ENCODE measurements around the gene ITGA7.

Gene ITGA7

DNA sequence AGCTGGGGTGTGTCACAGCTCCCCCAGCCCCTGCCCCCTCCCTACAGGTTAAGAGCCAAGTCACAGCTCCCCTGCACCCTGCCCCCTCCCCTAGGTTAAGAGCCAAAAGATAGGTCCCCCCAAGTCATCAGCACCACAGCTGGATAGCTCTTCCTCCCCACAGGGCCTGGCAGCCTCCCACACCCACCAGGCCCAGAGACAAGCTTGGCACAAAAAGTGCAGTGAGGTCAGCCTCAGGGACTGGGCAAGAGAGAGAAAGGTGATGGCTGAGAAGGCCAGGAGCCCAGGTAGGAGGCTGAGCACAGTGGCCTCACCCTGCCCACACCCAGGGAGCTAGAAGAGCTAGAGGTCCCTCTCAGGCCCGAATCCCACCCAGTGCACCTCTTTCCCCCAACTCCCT, 8.7 kb downstream of the ITGA7 start:
- no peak for DNase-seq

DNA sequence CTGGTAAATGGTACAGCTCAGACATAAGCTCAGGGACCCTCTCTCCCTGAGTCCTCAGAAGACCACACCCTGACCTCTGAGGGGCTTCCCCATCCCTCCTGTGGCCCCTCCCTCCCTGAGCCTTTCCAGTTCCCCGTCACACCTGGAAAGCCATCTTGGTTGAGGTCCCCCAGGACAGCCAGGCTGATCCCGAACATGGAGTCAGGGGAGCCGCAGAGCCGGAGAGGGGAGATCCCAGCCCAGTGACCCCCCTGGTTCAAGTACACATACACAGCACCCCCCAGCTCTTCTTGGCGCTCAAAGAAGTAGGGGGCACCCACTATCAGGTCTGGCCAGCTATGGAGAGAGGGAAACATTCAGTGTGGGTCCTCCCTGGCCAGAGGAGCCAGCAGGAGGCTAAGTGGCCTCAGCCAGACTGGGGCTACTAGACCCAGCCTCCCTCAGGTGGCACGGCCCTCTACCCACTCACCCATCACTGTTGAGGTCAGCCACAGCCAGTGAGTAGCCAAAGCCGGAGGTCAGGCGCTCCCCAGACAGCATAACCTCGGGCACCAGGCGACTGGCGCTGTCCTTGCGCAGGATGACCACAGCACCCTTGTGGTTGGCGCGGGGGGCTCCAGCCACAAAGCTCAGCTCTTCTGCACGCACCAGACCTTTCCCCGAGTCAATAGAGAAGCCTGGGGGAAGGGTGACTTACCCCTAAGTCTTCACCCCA, 9.3 kb downstream of the ITGA7 start:
- no peak for DNase-seq

DNA sequence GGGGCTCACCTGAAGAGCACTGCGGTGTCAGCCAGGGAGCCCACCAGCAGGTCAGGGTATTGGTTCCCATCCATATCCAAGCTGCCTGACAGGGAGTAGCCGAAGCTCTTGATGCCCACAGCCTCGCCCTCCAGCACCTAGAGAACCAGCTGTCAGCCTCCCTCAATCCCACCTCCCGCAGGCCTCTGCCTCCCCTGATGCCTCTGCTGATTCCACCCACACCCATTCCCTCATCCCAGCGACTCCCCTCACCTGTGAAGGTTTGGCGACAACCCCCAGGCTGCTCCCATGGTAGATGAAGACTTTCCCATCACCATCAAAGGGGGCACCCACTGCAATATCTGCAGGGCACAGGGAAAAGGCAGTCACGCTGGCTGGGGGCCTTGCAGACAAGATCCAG, 10.0 kb downstream of the ITGA7 start:
- no peak for DNase-seq

DNA sequence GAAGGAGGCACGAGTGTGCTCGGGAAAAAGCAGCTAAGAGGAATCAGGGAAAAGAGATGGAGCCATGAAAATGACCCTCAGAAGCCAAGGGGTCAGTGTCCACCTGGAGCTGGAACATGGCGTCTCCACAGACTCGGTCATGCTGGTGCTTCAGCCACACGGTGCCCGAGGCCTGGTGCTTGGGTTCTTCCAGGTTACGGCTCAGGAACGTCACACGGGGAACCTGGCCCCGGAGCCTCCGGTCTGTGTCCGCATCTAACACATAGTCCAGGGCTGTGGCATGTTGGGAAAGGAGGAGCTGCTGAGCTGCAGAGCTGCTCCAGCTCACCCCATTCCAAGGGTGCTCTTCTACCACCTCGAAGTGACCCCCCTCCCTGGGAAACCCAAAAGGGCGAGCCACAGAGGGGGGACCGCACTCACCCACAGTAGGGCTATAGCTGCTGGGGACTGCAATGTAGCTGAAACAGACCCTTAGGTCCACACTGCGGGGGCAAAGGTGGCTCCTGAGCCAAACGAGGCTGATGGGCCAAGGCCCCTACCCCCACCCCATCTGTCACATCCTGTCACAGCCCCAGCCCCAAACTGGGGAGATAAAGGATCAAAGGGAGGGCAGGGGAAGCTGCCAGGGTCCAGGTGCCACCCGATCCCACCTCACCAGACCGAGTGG, 10.8 kb downstream of the ITGA7 start:
- no peak for DNase-seq

DNA sequence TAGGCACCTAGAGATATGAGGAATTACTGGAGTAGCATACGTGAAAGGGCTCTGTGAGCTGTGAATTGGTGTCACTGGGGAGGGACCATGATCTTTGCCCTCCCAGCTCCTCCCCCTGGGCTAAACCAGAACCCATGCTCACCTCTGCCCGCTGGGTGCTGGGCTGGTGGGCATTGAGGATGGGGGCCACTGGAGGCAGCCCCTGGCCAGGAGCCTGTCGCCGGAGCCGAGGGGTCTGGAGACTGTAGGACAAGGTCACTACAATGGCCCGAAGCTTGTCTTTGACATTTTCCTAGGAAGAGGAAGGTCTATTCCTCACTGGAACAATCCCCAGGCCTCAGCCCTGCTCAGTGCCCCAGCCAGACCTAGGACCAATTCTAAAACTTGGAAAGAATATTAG, 11.6 kb downstream of the ITGA7 start:
- no peak for DNase-seq

DNA sequence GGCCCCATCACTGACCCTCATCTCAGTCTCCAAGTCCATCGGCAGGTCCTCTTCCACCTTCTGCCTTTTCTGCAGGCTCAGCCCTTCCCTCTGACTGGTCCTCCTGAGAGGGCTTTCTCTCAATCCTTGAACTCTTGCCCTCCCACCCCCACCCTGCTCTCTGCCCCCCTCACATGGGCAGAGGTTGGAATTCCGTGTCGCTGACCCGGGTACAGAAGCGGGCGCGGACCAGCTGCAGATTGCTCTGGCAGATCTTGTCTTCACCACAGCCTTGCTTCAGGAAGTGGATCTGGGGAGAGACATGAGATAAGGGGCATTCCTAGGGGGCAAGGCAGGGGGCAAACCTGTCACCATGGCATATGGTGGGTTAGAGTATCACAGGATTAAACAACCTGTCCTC, 12.4 kb downstream of the ITGA7 start:
- no peak for DNase-seq

DNA sequence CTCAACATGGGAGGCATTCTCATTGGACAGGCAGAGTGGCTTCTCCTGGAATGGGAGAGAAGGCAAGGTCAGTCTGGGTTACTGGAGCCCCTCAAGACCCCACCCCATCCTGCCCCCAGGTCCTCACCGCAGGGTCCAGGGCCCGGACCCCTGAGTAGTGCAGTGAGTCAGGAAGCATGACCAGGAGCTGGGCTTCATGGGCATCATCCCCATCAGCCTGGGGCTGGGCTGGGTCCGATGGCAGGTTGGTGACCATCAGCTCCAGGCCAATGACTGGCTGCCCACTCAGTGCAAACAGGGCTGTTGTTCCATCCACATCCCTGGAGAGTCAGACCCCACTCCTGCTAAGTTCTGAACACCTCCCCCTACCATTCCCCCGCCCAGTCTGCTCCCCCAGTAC, 13.1 kb downstream of the ITGA7 start:
- no peak for DNase-seq

DNA sequence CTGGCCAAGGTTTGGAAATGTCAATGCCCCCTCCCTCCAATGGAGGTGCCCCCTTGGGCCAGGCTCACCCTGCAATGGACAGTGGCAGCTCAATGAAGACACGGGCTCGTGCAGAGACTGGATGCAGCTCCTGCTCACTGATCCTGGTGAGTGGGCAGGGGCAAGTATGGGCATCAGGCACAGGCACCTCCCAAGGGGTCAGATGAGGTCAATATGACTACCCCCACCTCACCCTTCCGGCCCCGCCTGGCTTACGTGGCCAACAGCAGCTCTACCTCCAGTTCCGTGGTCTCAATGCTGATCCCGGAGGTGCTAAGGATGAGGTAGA, 13.6 kb downstream of the ITGA7 start:
- no peak for DNase-seq

DNA sequence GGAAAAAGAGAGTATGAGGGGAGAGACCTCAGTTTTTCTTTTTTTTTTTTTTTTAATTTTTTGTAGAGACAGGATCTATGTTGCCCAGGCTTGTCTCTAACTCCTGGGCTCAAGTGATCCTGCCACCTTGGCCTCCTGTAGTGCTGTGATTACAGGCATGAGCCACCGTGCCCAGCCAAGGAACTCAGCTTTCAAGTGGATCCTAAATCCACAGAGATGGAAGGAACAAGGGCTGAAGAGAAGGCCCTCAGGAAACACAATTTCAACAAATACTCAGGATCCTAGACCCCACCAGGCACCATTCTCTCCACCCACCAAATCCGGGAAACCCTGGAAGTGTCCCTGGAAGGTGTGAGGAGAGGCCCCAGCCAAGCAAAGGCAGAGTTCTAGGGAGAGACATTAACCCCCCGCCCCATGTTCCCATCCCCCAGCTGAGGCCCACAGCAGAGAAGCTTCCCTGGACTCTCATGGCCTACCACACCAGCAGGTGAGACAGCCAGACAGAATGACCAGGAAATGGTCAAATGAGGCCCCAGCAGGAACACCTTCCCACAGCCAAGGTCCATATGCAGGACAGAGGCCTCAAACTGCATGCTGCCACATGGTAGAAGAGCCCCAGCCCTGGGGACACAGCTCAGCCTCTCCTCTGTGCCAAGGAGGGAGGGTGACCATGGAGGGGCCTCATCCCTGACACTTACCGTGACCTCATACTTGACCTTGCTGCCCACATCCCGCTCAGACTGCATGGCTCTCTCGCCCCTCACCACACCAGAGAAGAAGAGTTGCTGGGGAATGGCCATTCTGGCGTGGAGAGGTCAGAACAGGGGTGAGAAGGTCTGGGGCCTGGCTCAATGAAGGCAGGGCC, 14.1 kb downstream of the ITGA7 start:
- DNase-seq: no peak

DNA sequence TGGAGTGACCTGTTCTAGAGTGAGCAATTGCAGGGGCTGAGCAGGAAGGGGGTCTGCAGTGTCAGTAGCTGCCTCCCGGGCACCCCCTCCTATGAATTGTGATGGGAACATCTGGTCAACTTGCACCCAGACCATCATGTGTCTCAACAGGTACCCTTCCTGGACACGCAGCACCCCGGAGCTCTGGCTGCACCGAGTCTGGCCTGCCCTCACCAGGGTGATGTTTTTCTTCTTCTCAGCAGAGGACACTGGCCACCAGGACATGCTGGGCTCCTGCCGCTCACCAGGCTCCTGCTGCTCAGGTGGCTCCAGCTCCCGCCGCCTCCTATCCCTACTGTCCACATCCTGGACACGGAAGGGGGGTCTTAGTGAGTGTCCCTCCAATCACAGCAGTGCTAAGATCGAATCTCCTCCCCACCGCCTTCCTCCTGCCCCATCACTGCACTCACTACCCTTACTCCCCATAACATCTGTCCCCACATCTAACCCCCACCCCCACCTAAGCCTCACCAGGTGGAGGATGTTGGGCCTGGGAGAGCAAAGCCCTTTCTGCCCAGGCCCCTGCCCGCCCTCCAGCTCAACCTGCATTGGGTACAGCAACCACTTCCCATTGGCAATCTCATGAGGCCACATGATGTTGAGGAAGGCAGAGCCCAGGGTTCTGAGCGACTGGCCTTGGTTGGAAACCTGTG, 14.9 kb downstream of the ITGA7 start:
- no peak for DNase-seq

DNA sequence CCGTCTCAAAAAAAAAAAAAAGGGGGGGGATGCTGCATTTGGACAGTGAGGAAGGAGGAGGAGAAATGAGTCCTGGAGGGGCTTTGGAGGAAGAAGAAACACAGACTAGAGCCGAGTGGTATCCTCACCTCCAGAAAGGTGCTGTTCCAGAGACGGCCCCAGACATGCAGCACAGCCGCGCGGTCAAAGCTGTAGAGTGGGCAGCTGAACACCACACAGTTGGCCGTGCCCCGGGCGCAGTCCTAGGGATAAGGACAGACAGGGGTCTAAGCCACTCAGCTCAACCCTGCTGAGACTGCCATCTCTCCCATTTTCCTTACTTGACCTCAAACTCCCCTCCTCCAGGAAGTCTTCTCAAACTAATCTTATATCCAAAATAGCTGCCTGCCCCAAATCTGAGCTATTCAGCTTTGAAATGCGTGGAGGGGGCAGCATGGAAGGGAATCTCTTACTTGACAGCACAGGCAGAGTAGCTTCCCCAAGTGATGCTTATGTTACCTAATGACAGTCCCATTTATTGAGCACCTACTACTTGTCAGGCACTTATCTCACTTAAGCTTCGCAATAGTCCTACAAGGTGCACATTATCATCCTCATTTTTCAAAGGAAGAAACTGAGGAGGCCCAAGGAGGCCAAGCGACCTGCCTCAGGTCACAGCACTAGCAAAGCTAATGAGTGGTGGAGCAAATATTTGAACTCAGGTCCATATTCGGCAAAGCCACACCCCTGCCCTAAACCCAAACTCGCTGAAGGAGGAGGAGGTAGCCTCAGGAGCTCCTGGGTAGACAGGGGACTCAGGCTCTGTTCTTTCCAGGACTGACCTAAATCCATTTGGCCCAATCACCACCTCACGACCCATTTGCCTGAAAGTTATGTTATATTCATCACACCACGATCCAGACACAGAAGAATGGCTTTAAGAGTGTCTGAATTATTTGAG, 18.7 kb downstream of the ITGA7 start:
- DNase-seq: no peak

DNA sequence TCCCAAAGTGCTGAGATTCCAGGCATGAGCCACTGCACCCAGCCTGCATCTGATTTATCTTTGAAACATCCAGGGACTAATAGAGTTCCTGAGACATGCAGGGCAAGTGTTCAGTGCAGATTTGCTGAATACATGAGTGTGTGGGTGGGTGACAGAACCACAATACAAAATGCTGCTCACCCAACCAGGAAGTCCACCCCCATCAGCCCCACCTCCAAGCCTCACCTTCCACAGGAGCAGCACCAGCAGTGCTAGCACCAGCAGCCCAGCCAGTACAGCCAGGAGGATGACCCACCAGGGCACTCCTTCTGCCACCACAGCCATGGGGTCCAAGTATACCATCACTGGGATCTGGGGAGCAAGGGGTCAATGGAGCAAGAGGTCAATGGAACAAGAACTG, 20.0 kb downstream of the ITGA7 start:
- DNase-seq: no peak

DNA sequence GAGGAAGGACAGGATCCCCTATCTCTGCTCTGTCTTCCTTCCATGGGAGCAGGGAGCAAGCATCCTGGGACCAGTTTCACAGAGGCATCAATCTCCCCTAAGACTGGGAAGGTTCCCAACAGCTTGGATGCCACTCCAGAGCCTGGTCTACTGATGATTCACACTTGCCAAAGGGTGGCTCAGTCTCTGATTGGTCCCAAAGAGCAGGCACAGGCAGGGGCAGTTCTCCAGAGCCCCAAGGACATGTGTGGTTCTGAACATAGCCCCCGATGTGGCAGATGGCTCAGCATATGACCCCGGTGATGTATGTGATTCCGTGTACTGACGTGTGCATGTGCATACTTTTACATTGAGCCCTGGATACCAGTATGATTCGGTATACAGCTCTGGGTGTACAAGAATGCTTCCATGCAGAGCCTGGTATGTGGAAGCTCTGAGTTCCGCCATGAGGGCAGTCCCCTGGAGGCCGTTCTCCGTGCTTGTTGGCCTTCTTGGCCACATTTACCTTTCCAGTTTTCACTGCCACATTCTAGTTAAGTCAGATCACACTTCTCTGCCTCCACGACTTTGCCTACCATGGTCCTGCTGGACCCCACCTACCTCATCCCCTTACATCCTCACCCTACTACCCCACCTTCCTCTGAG, 21.2 kb downstream of the ITGA7 start:
- DNase-seq: no peak

DNA sequence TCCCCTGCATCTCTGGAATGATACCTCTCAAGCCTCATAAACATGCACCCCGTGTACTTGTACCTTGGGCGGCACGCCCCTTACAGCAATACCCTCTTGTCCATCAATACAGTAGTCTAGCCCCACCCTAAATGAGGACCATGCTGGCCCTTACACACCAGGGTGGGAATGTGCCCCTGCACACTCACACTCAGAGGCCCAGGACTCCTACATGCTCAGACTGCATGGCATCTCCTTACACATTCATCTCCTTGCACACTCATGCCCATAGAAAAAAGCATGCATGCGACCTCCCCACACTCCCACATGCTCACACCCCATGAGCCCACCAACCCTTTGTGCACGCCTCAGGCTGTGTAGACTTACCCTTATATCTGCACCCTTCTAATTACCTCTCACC, 22.0 kb downstream of the ITGA7 start:
- no peak for DNase-seq

DNA sequence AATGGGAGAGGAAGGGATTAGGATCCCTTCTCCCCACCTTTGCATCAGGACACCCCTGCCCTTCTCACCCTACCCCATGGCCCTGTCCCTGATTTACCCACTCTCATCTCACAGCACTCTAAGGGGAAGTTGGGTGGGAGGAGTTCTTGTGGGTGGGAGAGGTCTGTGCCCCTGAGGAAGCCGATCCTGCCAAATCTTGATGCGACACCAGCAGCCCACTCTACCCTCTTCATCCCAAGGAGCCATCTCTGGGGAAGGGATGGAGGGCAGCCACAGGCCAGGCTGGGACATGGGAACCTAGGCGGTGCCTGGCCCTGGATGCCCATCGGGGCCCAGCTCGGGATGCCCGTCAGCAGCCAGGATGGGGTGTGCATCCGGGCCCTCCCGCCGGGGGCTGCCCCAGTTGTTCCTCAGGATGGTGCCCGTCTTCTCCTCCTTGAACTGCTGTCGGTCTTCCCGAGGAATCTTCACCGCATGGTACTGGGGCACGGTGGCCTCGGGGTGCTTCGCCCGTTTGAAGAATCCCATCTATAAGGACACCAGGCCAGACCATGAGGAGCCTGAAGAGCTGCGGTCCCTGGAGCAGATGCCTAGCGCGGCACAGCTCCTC, 22.8 kb downstream of the ITGA7 start:
- DNase-seq: no peak

DNA sequence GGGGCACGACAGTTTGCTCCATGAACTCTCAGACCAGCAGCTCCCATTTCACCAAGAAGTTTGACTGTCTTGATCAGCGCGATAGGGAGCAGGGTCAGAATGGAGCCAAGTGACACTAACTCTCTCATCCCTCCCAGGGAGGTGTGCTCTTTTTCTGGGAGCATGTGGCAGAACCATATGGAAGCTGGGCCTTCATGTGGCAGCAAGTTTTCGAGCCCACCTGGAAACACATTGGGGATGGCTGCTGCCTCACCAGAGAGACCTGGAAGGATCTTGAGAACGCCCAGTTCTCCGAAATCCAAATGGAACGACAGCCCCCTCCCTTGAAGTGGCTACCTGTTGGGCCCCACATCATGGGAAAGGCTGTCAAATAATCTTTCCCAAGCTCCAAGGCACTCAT, 24.0 kb downstream of the ITGA7 start:
- DNase-seq: no peak

DNA sequence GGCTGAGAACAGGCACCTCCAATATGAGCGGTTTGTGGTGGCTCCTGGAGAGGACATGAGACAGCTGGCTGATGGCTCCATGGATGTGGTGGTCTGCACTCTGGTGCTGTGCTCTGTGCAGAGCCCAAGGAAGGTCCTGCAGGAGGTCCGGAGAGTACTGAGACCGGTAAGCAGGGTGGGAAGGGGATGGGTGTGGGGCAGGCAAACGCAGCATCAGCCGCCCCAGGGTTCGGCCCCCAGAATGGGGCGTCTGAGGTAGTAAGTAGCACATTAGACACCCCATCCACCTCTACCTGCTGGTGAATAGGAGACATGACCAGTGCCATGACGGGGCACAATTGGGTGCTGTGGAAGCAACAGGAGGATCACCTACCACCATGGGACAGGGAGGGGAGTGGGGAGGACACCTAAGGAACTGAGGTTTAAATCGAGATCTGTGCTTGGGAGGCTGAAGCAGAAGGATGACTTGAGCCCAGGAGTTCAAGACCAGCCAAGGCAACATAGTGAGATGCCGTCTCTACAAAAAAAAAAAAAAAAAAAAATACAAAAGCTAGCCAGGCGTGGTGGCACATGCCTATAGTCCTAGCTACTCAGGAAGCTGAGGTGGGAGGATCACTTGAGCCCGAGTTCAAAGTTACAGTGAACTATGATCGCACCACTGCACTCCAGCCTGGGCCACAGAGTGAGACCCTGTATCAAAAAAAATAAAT, 25.5 kb downstream of the ITGA7 start:
- DNase-seq: no peak

DNA sequence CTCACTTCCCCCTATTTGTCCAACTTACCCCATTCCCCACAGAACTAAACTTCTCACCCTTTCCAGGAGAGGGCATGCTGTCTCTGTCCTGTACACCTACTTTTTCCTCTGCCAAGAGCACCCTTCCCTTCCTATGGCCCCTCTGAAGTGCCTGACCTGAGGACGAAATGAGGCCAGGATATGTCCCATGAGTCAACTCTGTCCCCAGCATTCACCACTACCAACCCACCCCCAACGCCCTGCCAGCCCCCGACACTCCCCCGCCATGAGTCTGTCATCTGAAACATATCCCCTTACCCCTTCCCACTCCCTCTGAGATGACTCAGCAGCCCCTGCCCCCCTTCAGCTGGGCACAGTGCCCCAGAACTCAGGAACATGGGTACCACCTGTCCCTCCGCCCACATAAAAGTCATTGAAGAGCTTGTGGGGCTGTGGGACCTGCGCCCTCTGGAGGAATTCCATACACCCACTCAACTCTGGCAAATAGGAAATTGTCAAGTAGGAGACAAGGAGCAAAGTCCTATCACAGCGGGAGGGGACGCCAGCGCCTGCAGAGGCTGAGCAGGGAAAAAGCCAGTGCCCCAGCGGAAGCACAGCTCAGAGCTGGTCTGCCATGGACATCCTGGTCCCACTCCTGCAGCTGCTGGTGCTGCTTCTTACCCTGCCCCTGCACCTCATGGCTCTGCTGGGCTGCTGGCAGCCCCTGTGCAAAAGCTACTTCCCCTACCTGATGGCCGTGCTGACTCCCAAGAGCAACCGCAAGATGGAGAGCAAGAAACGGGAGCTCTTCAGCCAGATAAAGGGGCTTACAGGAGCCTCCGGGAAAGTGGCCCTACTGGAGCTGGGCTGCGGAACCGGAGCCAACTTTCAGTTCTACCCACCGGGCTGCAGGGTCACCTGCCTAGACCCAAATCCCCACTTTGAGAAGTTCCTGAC, 26.3 kb downstream of the ITGA7 start:
- DNase-seq: no peak

DNA sequence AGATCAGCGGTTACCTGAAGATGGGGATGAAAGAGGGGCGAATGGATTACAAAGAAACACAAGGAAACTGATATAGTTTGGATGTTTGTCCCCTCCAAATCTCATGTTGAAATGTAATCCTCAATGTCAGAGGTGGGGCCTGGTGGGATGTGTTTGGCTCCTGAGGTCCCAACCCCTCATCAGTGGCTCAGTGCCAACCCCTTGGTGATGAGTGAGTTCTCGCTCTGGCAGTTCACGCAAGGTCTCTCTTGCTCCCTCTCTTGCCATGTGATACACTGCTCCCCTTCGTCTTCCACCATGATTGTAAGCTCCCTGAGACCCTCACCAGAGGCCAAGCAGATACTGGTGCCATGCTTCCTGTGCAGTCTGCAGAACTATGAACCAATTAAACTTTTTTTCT, 28.0 kb downstream of the ITGA7 start:
- DNase-seq: no peak

DNA sequence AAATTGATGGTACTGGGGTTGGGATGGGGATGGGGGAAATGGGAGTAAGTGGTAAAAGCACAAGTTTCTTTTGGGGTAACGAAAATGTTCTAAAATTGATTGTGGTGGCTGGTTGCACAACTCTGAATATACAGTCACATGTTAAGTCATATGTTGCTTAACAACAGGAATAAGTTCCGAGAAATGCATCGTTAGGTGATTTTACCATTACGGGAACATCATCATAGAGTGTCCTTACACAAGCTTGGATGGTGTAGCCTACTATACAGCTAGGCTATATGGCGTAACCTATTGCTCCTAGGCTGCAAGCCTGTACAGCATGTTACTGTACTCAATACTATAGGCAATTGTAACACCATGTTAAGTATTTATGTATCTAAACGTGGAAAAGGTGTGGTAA, 31.0 kb downstream of the ITGA7 start:
- no peak for DNase-seq
